Left hindlimb (tissue), 1 donor: ENCODE results near the gene HCFC1.
A peak's percentile ranks its signal among the peaks of the same experiment; 100 is the strongest.
"Not testable (repeated sequence)": the region's sequence is repeated elsewhere in the genome, so short reads cannot be mapped to it uniquely, and the experiment has no call there.

Experiments
- DNase-seq: peaks from one replicate; pipeline ENCODE4 v3.0.0-alpha.2; 2018

The HCFC1 gene

GRCh38 chrX:154006947-154007346 lies 35.3 kb upstream of the HCFC1 start:
- no peak for DNase-seq

- DNase-seq = no peak
Observed at GRCh38 chrX:154004315-154004714, 32.7 kb upstream of the HCFC1 start.

- no peak for DNase-seq
Observed at GRCh38 chrX:154002215-154002719, 30.6 kb upstream of the HCFC1 start.

- no peak for DNase-seq
Observed at GRCh38 chrX:154000051-154000450, 28.4 kb upstream of the HCFC1 start.

- DNase-seq = no peak
Observed at GRCh38 chrX:153999359-154000037, 27.9 kb upstream of the HCFC1 start.

GRCh38 chrX:153995504-153995903 lies 23.9 kb upstream of the HCFC1 start:
- DNase-seq = no peak

- DNase-seq = not testable (repeated sequence)
Observed at GRCh38 chrX:153994398-153994797, 22.8 kb upstream of the HCFC1 start.

GRCh38 chrX:153993978-153994377 lies 22.4 kb upstream of the HCFC1 start:
- no peak for DNase-seq

GRCh38 chrX:153993079-153993478 lies 21.5 kb upstream of the HCFC1 start:
- DNase-seq = no peak

GRCh38 chrX:153992180-153992579 lies 20.6 kb upstream of the HCFC1 start:
- DNase-seq = no peak

- no peak for DNase-seq
Observed at GRCh38 chrX:153991013-153991580, 19.5 kb upstream of the HCFC1 start.

GRCh38 chrX:153989973-153990655 lies 18.5 kb upstream of the HCFC1 start:
- DNase-seq = no peak

- DNase-seq = no peak
Observed at GRCh38 chrX:153988493-153988892, 16.9 kb upstream of the HCFC1 start.

GRCh38 chrX:153984351-153985178 lies 12.9 kb upstream of the HCFC1 start:
- DNase-seq = no peak

- DNase-seq = no peak
Observed at GRCh38 chrX:153983321-153983801, 11.7 kb upstream of the HCFC1 start.

GRCh38 chrX:153981771-153982533 lies 10.3 kb upstream of the HCFC1 start:
- DNase-seq = no peak

GRCh38 chrX:153981231-153981630 lies 9.6 kb upstream of the HCFC1 start:
- no peak for DNase-seq

GRCh38 chrX:153980394-153980793 lies 8.8 kb upstream of the HCFC1 start:
- not testable (repeated sequence) for DNase-seq

GRCh38 chrX:153974726-153975286 lies 3.2 kb upstream of the HCFC1 start:
- no peak for DNase-seq

- peak; percentile 16 for DNase-seq
Observed at GRCh38 chrX:153974003-153974725, 2.5 kb upstream of the HCFC1 start.
